Astrocyte of the spinal cord (primary cell): ENCODE results near the gene GOLGA6L2.
"Not testable (repeated sequence)": the region's sequence is repeated elsewhere in the genome, so short reads cannot be mapped to it uniquely, and the experiment has no call there.

ENCODE experiments used
- DNase-seq: peaks from one replicate; pipeline ENCODE4 v3.0.0; 2011; ENCODE audit warnings: low read depth, low spot score
- H3K4me3 ChIP-seq: 2 replicates; pipeline ENCODE4 v1.5.1; 2011; ENCODE audit warnings: low read depth, mild to moderate bottlenecking, low read length, moderate library complexity
- CTCF ChIP-seq: IDR thresholded peaks from 2 replicates; pipeline ENCODE4 v1.5.1; 2012; ENCODE audit warnings: low read depth, mild to moderate bottlenecking, low read length, inconsistent platforms
- in situ Hi-C: cut with HindIII; loops from 2 replicates; pipeline ENCODE4 v1.10.0; 2017; ENCODE audit warnings: low sequenced_read_pairs

The GOLGA6L2 gene

GRCh38 chr15:23416349-23417276 lies 30.4 kb downstream of the GOLGA6L2 start:
- no peak overlapping the region for H3K4me3 ChIP-seq
- no peak for DNase-seq
- in situ Hi-C loops = no loop called here
- no peak for TF ChIP-seq CTCF

GRCh38 chr15:23415866-23416265 lies 31.2 kb downstream of the GOLGA6L2 start:
- DNase-seq, in situ Hi-C loops, H3K4me3 ChIP-seq: not testable (repeated sequence)

GRCh38 chr15:23415321-23415865 lies 31.6 kb downstream of the GOLGA6L2 start:
- no peak overlapping the region for H3K4me3 ChIP-seq
- TF ChIP-seq CTCF = no peak
- in situ Hi-C loops = no loop called here
- no peak for DNase-seq

GRCh38 chr15:23412881-23413600 lies 34.0 kb downstream of the GOLGA6L2 start:
- DNase-seq, in situ Hi-C loops, H3K4me3 ChIP-seq: not testable (repeated sequence)

GRCh38 chr15:23411841-23412240 lies 35.2 kb downstream of the GOLGA6L2 start:
- no peak for TF ChIP-seq CTCF
- no peak overlapping the region for H3K4me3 ChIP-seq
- DNase-seq = no peak
- in situ Hi-C loops = no loop called here

- in situ Hi-C loops = no loop called here
- TF ChIP-seq CTCF = no peak
- DNase-seq = no peak
- H3K4me3 ChIP-seq = no peak overlapping the region
These were observed 43.5 kb downstream of the GOLGA6L2 start for GRCh38 chr15:23403550-23403949.

GRCh38 chr15:23402544-23402943 lies 44.5 kb downstream of the GOLGA6L2 start:
- H3K4me3 ChIP-seq = no peak overlapping the region
- in situ Hi-C loops = no loop called here
- no peak for DNase-seq
- TF ChIP-seq CTCF = no peak
